GM19240 (cell line): Measurements from ENCODE around the gene TOR4A.

Experiments
- DNase-seq: peaks from one replicate; pipeline ENCODE4 v3.0.0; 2011; ENCODE audit warnings: low spot score; ENCODE audit not compliant: insufficient read length

TOR4A gene

GRCh38 chr9:137305060-137305797 is 27.7 kb downstream of the TOR4A start:
- no peak for DNase-seq

GRCh38 chr9:137305798-137306065 is 28.2 kb downstream of the TOR4A start:
- no peak for DNase-seq

GRCh38 chr9:137306066-137306849 is 28.7 kb downstream of the TOR4A start:
- DNase-seq = no peak

- no peak for DNase-seq
These were observed 29.3 kb downstream of the TOR4A start for GRCh38 chr9:137306850-137307254.

- DNase-seq = no peak
These were observed 29.9 kb downstream of the TOR4A start for GRCh38 chr9:137307255-137308056.

GRCh38 chr9:137308057-137308619 is 30.6 kb downstream of the TOR4A start:
- DNase-seq = no peak

- no peak for DNase-seq
These were observed 32.1 kb downstream of the TOR4A start for GRCh38 chr9:137309368-137310188.

- DNase-seq = no peak
These were observed 32.9 kb downstream of the TOR4A start for GRCh38 chr9:137310189-137311052.

GRCh38 chr9:137311171-137311985 is 33.9 kb downstream of the TOR4A start:
- DNase-seq = no peak

GRCh38 chr9:137311986-137312851 is 34.7 kb downstream of the TOR4A start:
- no peak for DNase-seq

GRCh38 chr9:137312852-137313325 is 35.4 kb downstream of the TOR4A start:
- no peak for DNase-seq

- no peak for DNase-seq
These were observed 35.9 kb downstream of the TOR4A start for GRCh38 chr9:137313326-137313936.

GRCh38 chr9:137313956-137314560 is 36.5 kb downstream of the TOR4A start:
- peak; percentile 0 for DNase-seq

GRCh38 chr9:137314561-137315560 is 37.3 kb downstream of the TOR4A start:
- no peak for DNase-seq

- DNase-seq = peak; percentile 11
These were observed 38.1 kb downstream of the TOR4A start for GRCh38 chr9:137315581-137316011.
